Measurements from ENCODE around the gene ERC1. TPM values are rescaled to one million over a fixed set of nuclear protein-coding genes. Genes with fewer than 3 reads are reported as not detected.

ERC1 gene
- total RNA-seq, 1 experiment from 2014 or later, result 40.4 TPM

DNA sequence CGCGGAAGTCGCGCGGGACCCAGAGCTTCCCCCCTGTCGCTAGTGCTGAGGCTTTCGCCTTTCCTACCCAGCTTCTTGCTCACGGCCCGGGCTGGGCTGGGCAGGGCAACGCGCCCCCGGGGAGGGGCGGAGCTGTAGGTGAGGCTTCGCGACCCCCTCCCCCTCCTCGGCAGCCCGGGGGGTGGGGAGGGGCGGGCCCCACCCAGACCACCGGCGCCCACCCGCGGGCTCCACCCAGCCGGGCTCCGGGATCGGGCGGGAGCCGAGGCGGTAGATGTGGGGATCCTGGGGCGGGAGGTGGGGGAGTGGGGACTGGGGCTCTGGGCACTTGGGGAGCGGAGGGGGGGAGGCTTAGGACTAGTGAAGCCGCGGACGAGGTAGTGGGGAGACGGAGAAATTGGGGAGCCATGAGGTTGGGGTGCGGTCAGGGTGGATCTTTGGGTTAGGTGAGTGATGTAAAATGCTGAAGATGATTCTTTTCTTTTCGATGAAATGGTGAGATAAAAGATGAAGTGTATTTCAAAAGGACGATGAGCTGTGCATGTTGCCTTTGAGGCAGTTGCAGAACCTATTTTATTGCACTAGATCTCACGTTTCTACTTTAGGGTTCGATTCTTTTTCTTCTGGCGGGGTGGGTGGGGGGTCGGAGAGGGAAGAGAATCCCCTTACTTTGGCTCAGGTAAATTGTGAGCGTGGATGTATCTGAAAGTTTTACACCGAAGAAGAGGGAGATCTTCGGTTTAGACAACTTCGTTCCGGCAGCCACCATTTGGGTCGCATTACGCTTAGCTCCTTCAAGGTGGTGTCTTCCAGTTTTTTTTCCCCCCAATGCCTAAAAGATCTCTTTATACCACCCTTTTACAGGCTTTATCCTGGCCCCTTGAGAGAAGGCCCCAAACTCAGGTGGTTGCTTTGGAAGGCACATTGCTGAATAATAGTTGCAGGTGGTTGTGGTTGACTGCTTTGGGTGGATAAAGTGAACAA is 619 bp downstream of the ERC1 start:
- Histone ChIP-seq H3K4me1 (ENCODE audit: control insufficient read depth, insufficient read depth, low read length) (peaks cover 20% of the 10 kb centered on the region), H3K4me3 (ENCODE audit: low read depth in 2 of 2, low read length in 2 of 2) (peak overlapping the region; percentile 69 to 77), H3K27me3 (ENCODE audit: control insufficient read depth, insufficient read depth, low read length) (no peaks in the 10 kb centered on the region), H3K36me3 (ENCODE audit: control insufficient read depth, insufficient read depth, low read length) (no peaks in the 10 kb centered on the region), H3K27ac (ENCODE audit: low read length) (peak overlapping the region; percentile 67), H3K9me3 (ENCODE audit: control insufficient read depth, insufficient read depth, low read depth, low read length) (no peaks in the 10 kb centered on the region)
- POLR2A ChIA-PET, result interaction anchor here (0.5 to 0.6 kb wide), 3 partner anchors 21 to 164 kb away, joined by 3 to 20 read pairs (median 11); no protein-coding TSS in a partner anchor
- CTCF ChIA-PET, result no interaction called here
- DNase-seq (ENCODE audit: low read depth, low spot score) (no peak), ATAC-seq (peak; percentile 84)
- in situ Hi-C loops (cut with HindIII; ENCODE audit: low pct_unique_long_range_greater_than_20kb, low sequenced_read_pairs) (no loop called here), intact Hi-C loops (cut with micrococcal nuclease; ENCODE audit: unreplicated experiment) (loop anchor here (10.0 kb wide), 1 partner anchor 103 kb away; no protein-coding TSS in a partner anchor)
- TF ChIP-seq SIN3A (IDR thresholded peaks at IDR 0.05; ENCODE audit: borderline replicate concordance, insufficient read depth, low read depth, low read length) (no peak), TCF7L2 (IDR thresholded peaks at IDR 0.05; ENCODE audit: low read depth, low read length) (no peak)
- TF ChIP-seq, protein P1, sequence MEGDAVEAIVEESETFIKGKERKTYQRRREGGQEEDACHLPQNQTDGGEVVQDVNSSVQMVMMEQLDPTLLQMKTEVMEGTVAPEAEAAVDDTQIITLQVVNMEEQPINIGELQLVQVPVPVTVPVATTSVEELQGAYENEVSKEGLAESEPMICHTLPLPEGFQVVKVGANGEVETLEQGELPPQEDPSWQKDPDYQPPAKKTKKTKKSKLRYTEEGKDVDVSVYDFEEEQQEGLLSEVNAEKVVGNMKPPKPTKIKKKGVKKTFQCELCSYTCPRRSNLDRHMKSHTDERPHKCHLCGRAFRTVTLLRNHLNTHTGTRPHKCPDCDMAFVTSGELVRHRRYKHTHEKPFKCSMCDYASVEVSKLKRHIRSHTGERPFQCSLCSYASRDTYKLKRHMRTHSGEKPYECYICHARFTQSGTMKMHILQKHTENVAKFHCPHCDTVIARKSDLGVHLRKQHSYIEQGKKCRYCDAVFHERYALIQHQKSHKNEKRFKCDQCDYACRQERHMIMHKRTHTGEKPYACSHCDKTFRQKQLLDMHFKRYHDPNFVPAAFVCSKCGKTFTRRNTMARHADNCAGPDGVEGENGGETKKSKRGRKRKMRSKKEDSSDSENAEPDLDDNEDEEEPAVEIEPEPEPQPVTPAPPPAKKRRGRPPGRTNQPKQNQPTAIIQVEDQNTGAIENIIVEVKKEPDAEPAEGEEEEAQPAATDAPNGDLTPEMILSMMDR (IDR thresholded peaks at IDR 0.05), result no peak
- TF ChIP-seq, protein P2, sequence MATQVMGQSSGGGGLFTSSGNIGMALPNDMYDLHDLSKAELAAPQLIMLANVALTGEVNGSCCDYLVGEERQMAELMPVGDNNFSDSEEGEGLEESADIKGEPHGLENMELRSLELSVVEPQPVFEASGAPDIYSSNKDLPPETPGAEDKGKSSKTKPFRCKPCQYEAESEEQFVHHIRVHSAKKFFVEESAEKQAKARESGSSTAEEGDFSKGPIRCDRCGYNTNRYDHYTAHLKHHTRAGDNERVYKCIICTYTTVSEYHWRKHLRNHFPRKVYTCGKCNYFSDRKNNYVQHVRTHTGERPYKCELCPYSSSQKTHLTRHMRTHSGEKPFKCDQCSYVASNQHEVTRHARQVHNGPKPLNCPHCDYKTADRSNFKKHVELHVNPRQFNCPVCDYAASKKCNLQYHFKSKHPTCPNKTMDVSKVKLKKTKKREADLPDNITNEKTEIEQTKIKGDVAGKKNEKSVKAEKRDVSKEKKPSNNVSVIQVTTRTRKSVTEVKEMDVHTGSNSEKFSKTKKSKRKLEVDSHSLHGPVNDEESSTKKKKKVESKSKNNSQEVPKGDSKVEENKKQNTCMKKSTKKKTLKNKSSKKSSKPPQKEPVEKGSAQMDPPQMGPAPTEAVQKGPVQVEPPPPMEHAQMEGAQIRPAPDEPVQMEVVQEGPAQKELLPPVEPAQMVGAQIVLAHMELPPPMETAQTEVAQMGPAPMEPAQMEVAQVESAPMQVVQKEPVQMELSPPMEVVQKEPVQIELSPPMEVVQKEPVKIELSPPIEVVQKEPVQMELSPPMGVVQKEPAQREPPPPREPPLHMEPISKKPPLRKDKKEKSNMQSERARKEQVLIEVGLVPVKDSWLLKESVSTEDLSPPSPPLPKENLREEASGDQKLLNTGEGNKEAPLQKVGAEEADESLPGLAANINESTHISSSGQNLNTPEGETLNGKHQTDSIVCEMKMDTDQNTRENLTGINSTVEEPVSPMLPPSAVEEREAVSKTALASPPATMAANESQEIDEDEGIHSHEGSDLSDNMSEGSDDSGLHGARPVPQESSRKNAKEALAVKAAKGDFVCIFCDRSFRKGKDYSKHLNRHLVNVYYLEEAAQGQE (IDR thresholded peaks at IDR 0.05; ENCODE audit: insufficient read depth in 1 of 2, low read depth in 2 of 2, low read length in 1 of 2), result no peak
- BruUV-seq (replicated peaks), result TSS peak; percentile 92

DNA sequence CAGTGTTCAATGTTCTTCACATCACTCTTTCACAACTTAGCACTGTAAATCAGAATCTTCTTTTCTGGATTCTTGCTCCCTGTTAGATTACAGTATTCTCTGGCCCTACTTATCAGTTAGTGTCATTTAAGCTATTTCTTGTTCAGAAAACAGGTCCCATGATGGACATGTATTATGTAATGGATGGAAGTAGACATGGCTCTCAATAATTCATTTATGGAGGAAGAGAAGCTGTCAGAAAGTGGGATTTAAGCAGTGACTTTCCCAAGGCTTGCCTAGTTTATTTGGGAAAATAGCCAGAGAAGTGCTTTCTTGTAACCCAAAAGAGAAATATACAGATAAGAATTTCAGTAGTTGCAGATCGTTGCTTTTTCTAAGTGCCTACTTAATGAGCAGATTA is 1.6 kb downstream of the ERC1 start:
- DNase-seq (ENCODE audit: low read depth, low spot score), result no peak
- no peaks in the 10 kb centered on the region for H3K27me3 ChIP-seq (ENCODE audit: control insufficient read depth, insufficient read depth, low read length)
- POLR2A ChIA-PET, result no interaction called here
- in situ Hi-C loops (cut with HindIII; ENCODE audit: low pct_unique_long_range_greater_than_20kb, low sequenced_read_pairs), result no loop called here
- peak overlapping the region; percentile 67; the same call in 1 of the 2 replicates for H3K27ac ChIP-seq (ENCODE audit: low read length)
- peaks cover 20% of the 10 kb centered on the region for H3K4me1 ChIP-seq (ENCODE audit: control insufficient read depth, insufficient read depth, low read length)
- TF ChIP-seq POLR2AphosphoS5 (IDR thresholded peaks at IDR 0.05; ENCODE audit: low read depth, low read length), result no peak
- no peak for TF ChIP-seq SIN3A (IDR thresholded peaks at IDR 0.05; ENCODE audit: borderline replicate concordance, insufficient read depth, low read depth, low read length)
- TF ChIP-seq, protein P2 (IDR thresholded peaks at IDR 0.05; ENCODE audit: insufficient read depth in 1 of 2, low read depth in 2 of 2, low read length in 1 of 2), result no peak
- TF ChIP-seq TCF7L2 (IDR thresholded peaks at IDR 0.05; ENCODE audit: low read depth, low read length), result no peak
- TF ChIP-seq, protein P1 (IDR thresholded peaks at IDR 0.05), result no peak
- no peak for ATAC-seq
- intact Hi-C loops (cut with micrococcal nuclease; ENCODE audit: unreplicated experiment), result loop anchor here (10.0 kb wide), 1 partner anchor 102 kb away; no protein-coding TSS in a partner anchor
- H3K9me3 ChIP-seq (ENCODE audit: control insufficient read depth, insufficient read depth, low read depth, low read length), result no peaks in the 10 kb centered on the region
- H3K4me3 ChIP-seq (ENCODE audit: low read depth in 2 of 2, low read length in 2 of 2), result peak overlapping the region; percentile 69 to 77; a peak in 3 of 4 replicates
- CTCF ChIA-PET, result no interaction called here
- no TSS peak for BruUV-seq (replicated peaks)
- no peaks in the 10 kb centered on the region for H3K36me3 ChIP-seq (ENCODE audit: control insufficient read depth, insufficient read depth, low read length)
